ENCODE data around the gene LIPT2.

The LIPT2 gene

GRCh38 chr11:74494916-74495315 is 1.4 kb upstream of the LIPT2 start:
- DNase-seq, result no peak

GRCh38 chr11:74493791-74494630 is 487 bp upstream of the LIPT2 start:
- DNase-seq, result no peak

GRCh38 chr11:74492084-74492483 is 1.4 kb downstream of the LIPT2 start:
- DNase-seq, result no peak

- no peak for DNase-seq
These were observed 2.6 kb downstream of the LIPT2 start for GRCh38 chr11:74490941-74491340.

DNA sequence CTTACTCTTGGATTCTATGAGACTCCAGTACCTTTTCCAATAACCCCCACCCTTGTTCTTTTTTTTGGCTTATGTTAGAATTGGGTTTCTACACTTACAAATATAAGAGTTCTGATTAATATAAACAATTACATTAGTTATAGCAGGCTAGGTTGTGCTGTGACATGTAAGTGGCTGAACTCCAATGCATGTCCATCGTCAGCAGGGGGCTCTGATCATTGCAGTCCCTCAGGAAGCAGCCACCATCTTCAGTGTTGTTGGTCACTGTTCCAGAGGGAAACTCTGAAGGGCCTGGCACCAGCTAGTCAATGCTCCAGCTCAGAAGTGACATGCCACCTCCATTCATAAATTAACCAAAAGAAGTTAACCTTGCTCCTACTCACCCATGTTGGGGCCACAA is 5.6 kb downstream of the LIPT2 start:
- no peak for DNase-seq

DNA sequence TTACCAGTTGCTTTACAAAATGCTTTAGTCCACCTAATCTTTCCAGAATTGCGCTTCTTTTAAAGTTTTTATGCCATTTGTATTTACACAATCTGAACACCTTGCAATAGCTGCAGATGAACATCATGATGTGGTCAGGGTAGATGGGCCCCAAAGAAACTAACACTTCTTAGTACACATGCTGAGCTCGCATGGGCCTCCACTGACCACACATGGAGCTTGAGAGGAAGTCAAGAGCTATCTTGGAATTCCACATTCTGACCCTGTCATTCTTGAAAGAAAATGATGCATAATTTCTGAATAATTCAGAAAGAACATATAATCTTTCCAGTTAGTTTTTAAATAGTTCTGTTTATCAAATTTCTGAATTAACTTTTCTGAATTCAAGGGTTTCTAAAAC is 7.7 kb downstream of the LIPT2 start:
- DNase-seq, result no peak

DNA sequence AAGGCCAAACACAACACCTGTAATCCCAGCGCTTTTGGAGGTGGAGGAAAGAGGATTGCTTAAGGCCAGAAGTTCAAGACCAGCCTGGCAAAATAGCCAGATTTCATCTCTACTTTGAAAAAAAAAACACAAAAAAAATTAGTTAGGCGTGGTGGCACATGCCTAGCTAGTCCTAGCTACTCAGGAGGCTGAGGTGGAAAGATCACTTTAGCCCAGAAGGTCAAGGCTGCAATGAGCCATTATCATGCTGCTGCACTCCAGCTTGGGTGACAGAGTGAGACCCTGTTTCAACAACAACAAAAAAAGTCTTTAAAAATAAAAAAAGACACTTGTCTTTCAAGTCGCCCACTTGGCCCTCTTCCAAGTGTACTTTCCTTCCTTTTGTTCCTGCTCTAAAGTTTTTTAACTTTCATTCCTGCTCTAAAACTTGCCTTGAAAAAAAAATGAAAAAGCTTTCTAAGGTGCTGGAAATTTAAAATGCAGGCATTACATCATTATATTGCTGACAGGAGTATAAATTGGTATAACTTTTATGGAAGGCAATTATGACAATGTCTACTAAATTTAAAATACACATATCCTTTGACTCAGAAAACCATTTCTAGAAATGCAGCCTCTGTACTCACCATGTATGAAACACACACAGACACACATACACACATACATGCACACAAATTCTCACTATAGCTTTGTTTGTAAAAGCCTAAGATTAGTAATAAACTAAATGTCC is 12.7 kb downstream of the LIPT2 start:
- no peak for DNase-seq

DNA sequence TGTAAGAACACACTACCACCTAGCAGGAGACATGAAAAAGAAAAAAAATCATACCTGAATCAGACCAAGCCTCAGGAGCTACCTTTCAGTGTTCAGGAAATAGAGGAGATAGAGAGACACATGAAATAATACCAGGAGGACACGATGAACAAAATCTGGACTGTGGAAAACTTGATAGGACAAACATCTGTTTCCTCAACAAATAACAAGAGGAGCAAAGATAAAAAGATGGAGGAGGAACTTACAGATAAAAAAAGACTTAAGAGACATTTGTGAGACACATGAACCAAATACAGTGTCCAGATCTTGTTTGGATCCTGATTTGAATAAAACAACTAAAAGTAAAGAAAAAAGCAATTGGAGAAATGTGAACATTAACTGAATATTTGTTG is 13.8 kb downstream of the LIPT2 start:
- no peak for DNase-seq

- no peak for DNase-seq
These were observed 14.4 kb downstream of the LIPT2 start for GRCh38 chr11:74478877-74479731.

- no peak for DNase-seq
These were observed 17.0 kb downstream of the LIPT2 start for GRCh38 chr11:74476536-74476935.

DNA sequence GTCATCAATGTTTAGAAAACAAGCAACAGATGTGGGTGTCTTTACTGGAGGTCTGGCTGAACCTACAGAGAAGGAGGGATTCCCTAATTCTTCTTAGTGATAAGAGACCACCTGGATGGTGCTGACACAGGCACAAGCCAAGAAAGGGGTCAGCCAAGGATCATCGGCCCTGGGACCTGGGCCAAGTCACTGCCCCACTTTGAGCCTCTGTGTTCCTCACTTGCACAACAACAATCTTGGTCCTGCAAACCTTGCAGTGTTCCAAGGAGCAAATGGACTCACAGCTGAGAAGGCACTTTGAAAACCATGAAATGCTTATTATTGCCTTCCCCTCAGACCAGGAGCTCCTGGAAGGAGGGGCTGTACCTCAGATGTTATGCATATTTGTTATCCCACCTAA is 19.2 kb downstream of the LIPT2 start:
- DNase-seq, result no peak

GRCh38 chr11:74473382-74474173 is 19.9 kb downstream of the LIPT2 start:
- DNase-seq, result no peak

- DNase-seq, result no peak
These were observed 21.7 kb downstream of the LIPT2 start for GRCh38 chr11:74471668-74472429.

DNA sequence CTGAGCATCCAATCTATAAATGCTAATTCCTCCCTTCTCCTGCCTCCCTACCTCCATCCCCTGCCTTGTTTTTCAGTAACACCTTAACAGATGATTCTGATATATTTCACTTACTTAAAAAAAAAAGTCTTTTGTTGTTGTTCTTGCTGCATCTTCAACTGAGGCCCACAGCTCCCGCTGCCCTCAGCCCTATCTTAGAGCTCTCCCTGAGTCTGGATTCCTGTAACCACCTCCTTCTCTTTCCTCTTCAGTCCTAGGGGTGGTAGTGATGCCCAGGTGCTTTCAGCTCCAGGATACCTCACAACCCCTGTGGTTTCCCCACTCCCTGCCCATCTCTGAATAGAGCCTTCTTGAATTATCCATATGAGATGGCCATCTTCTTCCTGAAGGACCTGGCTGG is 22.5 kb downstream of the LIPT2 start:
- no peak for DNase-seq

- no peak for DNase-seq
These were observed 23.0 kb downstream of the LIPT2 start for GRCh38 chr11:74470526-74470925.

GRCh38 chr11:74468936-74469335 is 24.6 kb downstream of the LIPT2 start:
- DNase-seq, result no peak

- no peak for DNase-seq
These were observed 25.0 kb downstream of the LIPT2 start for GRCh38 chr11:74468521-74468920.

- no peak for DNase-seq
These were observed 25.5 kb downstream of the LIPT2 start for GRCh38 chr11:74468058-74468457.

- no peak for DNase-seq
These were observed 26.3 kb downstream of the LIPT2 start, which contains the start of gene KCNE3 for GRCh38 chr11:74466916-74467885. Gene KCNE3, minus strand, starts transcription at chr11:74467549. Its CDS starts 9,986 bp downstream, at chr11:74457563.

- peak; percentile 46 for DNase-seq
These were observed 28.2 kb downstream of the LIPT2 start for GRCh38 chr11:74465291-74465708.
